ENCODE results near the gene PNRC2.

GRCh38 chr1:23960291-23961020, 828 bp downstream of the PNRC2 start:
- TF ChIP-seq POLR2A (IDR thresholded peaks at IDR 0.05), result no peak
- no peak for TF ChIP-seq CTCF (IDR thresholded peaks at IDR 0.05)
- no peak for TF ChIP-seq EP300 (IDR thresholded peaks at IDR 0.05)

All from sigmoid colon (tissue), 4 donors.